Endodermal cell (in vitro differentiated cells): ENCODE measurements around the gene DLG1. TPM values are rescaled to one million over a fixed set of nuclear protein-coding genes. Genes with fewer than 3 reads are reported as not detected.

ENCODE experiments used
- DNase-seq: peaks from one replicate; pipeline ENCODE4 v3.0.0-alpha.2; 2017
- H3K27ac ChIP-seq: 2 replicates; pipeline ENCODE4 v1.5.1; 2013; ENCODE audit warnings: mild to moderate bottlenecking, low read depth, low read length, moderate library complexity
- H3K27me3 ChIP-seq: 2 replicates; pipeline ENCODE4 v1.6.1; 2013; ENCODE audit warnings: mild to moderate bottlenecking, low read length, moderate library complexity; ENCODE audit not compliant: insufficient read depth, control insufficient read depth, poor library complexity, severe bottlenecking
- H3K36me3 ChIP-seq: 2 replicates; pipeline ENCODE4 v1.7.0; 2013; ENCODE audit warnings: mild to moderate bottlenecking, low read length, moderate library complexity; ENCODE audit not compliant: control insufficient read depth, insufficient read depth
- H3K4me1 ChIP-seq: one replicate; pipeline ENCODE4 v1.7.0; 2013; ENCODE audit warnings: low read length; ENCODE audit not compliant: control insufficient read depth, insufficient read depth
- H3K4me3 ChIP-seq: 2 replicates; pipeline ENCODE4 v1.5.1; 2013; ENCODE audit warnings: mild to moderate bottlenecking, low read length, moderate library complexity
- H3K9ac ChIP-seq: 2 replicates; pipeline ENCODE4 v1.6.1; 2013; ENCODE audit warnings: mild to moderate bottlenecking, low read length, moderate library complexity; ENCODE audit not compliant: poor library complexity, severe bottlenecking; ENCODE audit errors: extremely low read depth
- H3K9me3 ChIP-seq: 2 replicates; pipeline ENCODE4 v1.6.1; 2013; ENCODE audit warnings: mild to moderate bottlenecking, low read length, moderate library complexity; ENCODE audit not compliant: control insufficient read depth
- H3K27ac Mint-ChIP-seq: 2 replicates; pipeline ENCODE4 v1.8.0; 2020; ENCODE audit warnings: mixed read lengths
- H3K27me3 Mint-ChIP-seq: 2 replicates; pipeline ENCODE4 v1.8.0; 2021; ENCODE audit warnings: mild to moderate bottlenecking, mixed read lengths; ENCODE audit not compliant: insufficient read depth
- H3K36me3 Mint-ChIP-seq: 2 replicates; pipeline ENCODE4 v1.8.0; 2020; ENCODE audit warnings: low read depth, mixed read lengths
- H3K4me1 Mint-ChIP-seq: 2 replicates; pipeline ENCODE4 v1.8.0; 2020; ENCODE audit warnings: mixed read lengths
- H3K4me3 Mint-ChIP-seq: 2 replicates; pipeline ENCODE4 v1.8.0; 2020; ENCODE audit warnings: mild to moderate bottlenecking, moderate library complexity, mixed read lengths
- H3K9me3 Mint-ChIP-seq: 2 replicates; pipeline ENCODE4 v1.8.0; 2020; ENCODE audit warnings: mild to moderate bottlenecking, mixed read lengths
- CTCF ChIP-seq: fragments of 200-600 bp; sonication (generic); conservative IDR thresholded peaks from 2 replicates; pipeline ENCODE4 v1.5.0; 2021; ENCODE audit warnings: antibody characterized with exemption, mild to moderate bottlenecking
- WGBS, 2 experiments: methylation state at CpG; one replicate each; pipeline versions ENCODE4 v1.1.5 to v1.1.7; 2013; ENCODE audit warnings: missing lambda C conversion rate in 2 of 2, mixed read lengths in 1 of 2; ENCODE audit not compliant: insufficient coverage in 1 of 2, insufficient read length in 1 of 2; 5-methylcytosine and 5-hydroxymethylcytosine counted together
- total RNA-seq, 2 donors: library from RNA; stranded (reverse); fragmentation: NEBNext Ultra II Directional in 1 of 2; extraction: Animal tissue kit (Norgen Biotek cat#: 25700) in 1 of 2; gene quantifications; 2 replicates in 1 of 2; 3 replicates in 1 of 2; pipeline ENCODE4 v1.2.1, GENCODE V29; 2021

DLG1 gene
- total RNA-seq, 2 donors from 2014 or later, result 78.7 to 96.9 TPM

- Histone ChIP-seq H3K27me3 (no peaks in the 10 kb centered on the region), H3K36me3 (no peaks in the 10 kb centered on the region), H3K4me1 (no peaks in the 10 kb centered on the region), H3K27ac (no peak overlapping the region), H3K9me3 (no peaks in the 10 kb centered on the region), H3K9ac (no peak overlapping the region), H3K4me3 (no peak overlapping the region)
- Mint-ChIP-seq H3K4me1 (peaks cover 28% of the 10 kb centered on the region), H3K27me3 (no peaks in the 10 kb centered on the region), H3K9me3 (peaks cover 3% of the 10 kb centered on the region), H3K4me3 (no peak overlapping the region), H3K36me3 (peaks cover 13% of the 10 kb centered on the region), H3K27ac (peak overlapping the region; percentile 16)
- no peak for DNase-seq
- no peak for TF ChIP-seq CTCF
Observed at GRCh38 chr3:197209366-197210260, 88.8 kb downstream of the DLG1 start.

DNA sequence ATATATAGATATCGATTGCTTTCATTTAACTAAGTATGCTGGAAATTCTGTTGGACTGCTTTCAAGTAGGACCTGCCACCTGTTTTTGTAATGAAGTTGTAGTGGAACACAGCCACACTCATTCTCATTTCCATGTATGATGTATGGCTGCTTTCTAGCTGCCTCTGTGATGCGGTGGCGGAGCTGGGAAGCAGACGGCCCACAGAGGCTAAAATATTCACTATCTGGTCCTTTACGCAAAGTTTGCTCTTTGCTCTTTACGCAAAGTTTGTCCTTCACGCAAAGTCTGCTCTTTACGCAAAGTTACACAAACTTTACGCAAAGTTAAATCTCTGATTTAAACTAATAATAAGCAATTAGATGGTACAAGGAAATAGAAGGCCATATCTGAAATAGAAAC is 91.5 kb downstream of the DLG1 start:
- H3K36me3 Mint-ChIP-seq, result peaks cover 7% of the 10 kb centered on the region
- 83 to 84% methylated on average over 7 to 9 of the region's 9 CpGs for WGBS, 2 experiments
- no peaks in the 10 kb centered on the region for H3K9me3 ChIP-seq
- no peak for DNase-seq
- H3K36me3 ChIP-seq, result no peaks in the 10 kb centered on the region
- H3K9me3 Mint-ChIP-seq, result peaks cover under 1% of the 10 kb centered on the region
- H3K27ac Mint-ChIP-seq, result no peak overlapping the region
- H3K27me3 ChIP-seq, result no peaks in the 10 kb centered on the region
- no peak for TF ChIP-seq CTCF
- H3K4me1 ChIP-seq, result no peaks in the 10 kb centered on the region
- H3K4me3 Mint-ChIP-seq, result no peak overlapping the region
- H3K27ac ChIP-seq, result no peak overlapping the region
- H3K4me3 ChIP-seq, result no peak overlapping the region
- no peak overlapping the region for H3K9ac ChIP-seq
- no peaks in the 10 kb centered on the region for H3K27me3 Mint-ChIP-seq
- peaks cover 51% of the 10 kb centered on the region for H3K4me1 Mint-ChIP-seq

DNA sequence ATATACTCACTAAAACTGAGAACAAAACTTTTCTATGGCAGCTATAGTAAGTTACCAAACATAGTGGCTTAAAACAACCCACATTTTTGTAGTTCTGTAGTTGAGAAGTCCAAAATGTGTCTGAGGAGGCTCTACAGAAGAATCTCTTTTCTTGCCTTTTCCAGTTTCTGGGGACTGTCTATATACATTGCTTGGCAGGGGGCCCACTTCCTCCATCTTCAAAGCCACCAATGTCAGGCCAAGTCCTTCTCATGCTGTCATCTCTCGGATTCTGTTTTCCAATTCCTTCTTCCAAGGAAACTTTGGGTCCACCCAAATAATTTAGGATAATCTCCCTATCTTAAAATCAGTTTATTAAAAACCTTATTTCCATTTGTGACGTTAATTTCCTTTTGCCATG is 92.7 kb downstream of the DLG1 start:
- Histone ChIP-seq H3K27me3 (no peaks in the 10 kb centered on the region), H3K9me3 (no peaks in the 10 kb centered on the region), H3K4me3 (no peak overlapping the region), H3K4me1 (no peaks in the 10 kb centered on the region), H3K36me3 (no peaks in the 10 kb centered on the region), H3K27ac (no peak overlapping the region), H3K9ac (no peak overlapping the region)
- Mint-ChIP-seq H3K27ac (no peak overlapping the region), H3K4me3 (no peak overlapping the region), H3K9me3 (no peaks in the 10 kb centered on the region), H3K27me3 (no peaks in the 10 kb centered on the region), H3K36me3 (no peaks in the 10 kb centered on the region), H3K4me1 (peaks cover 50% of the 10 kb centered on the region)
- 78 to 95% methylated on average over 1 to 2 of the region's 2 CpGs for WGBS, 2 experiments
- no peak for TF ChIP-seq CTCF
- no peak for DNase-seq
